ENCODE data around the gene STK35. TPM values are rescaled to one million over a fixed set of nuclear protein-coding genes. Genes with fewer than 3 reads are reported as not detected.
A peak's percentile ranks its signal among the peaks of the same experiment; 100 is the strongest.

Gene STK35
- polyA plus RNA-seq, 3 donors, result 1.2 to 9.3 (median 2.0) TPM

GRCh38 chr20:2133318-2134183, 31.9 kb downstream of the STK35 start:
- peaks cover 18% of the 10 kb centered on the region for H3K4me1 Mint-ChIP-seq

GRCh38 chr20:2135013-2135412, 33.4 kb downstream of the STK35 start:
- peaks cover 42% of the 10 kb centered on the region for H3K79me2 ChIP-seq (ENCODE audit: insufficient read depth, low read length)
- no peak overlapping the region for H3K27ac ChIP-seq (ENCODE audit: low read depth in 1 of 2, low read length in 2 of 2)
- no peak for TF ChIP-seq CTCF (IDR thresholded peaks at IDR 0.05)
- no peaks in the 10 kb centered on the region for H3K27me3 ChIP-seq (ENCODE audit: control insufficient read depth in 2 of 2, insufficient read depth in 2 of 2, low read length in 2 of 2)
- Mint-ChIP-seq H3K27me3 (ENCODE audit: low read depth in 3 of 3) (peaks cover 0 to 1% (median 0%) of the 10 kb centered on the region in 3 donors), H3K36me3 (peaks cover 17 to 27% of the 10 kb centered on the region in 2 donors), H3K27ac (no peak overlapping the region), H3K4me3 (no peak overlapping the region), H3K4me1 (peaks cover 12% of the 10 kb centered on the region), H3K9me3 (peaks cover 0 to 2% (median 0%) of the 10 kb centered on the region in 7 donors)
- H3K4me1 ChIP-seq (ENCODE audit: control insufficient read depth in 1 of 2, insufficient read depth in 2 of 2, low read length in 2 of 2), result no peaks in the 10 kb centered on the region
- H3K4me2 ChIP-seq (replicated peaks; ENCODE audit: extremely low read depth, low read length, poor library complexity, severe bottlenecking), result no peak overlapping the region
- DNase-seq, result no peak
- H3K9ac ChIP-seq (ENCODE audit: insufficient read depth, low read length, poor library complexity, severe bottlenecking), result no peak overlapping the region
- 86% methylated on average over 1 of the region's 4 CpGs for WGBS (ENCODE audit: insufficient coverage)
- no peak overlapping the region for H2AFZ ChIP-seq (ENCODE audit: insufficient read depth, low read depth, low read length, poor library complexity, severe bottlenecking)
- intact Hi-C loops (cut with micrococcal nuclease), result no loop called here
- no peaks in the 10 kb centered on the region for H3K9me3 ChIP-seq (replicated peaks in 1 of 2; ENCODE audit: control insufficient read depth in 1 of 2, insufficient read depth in 1 of 2, low read length in 2 of 2)
- no peak overlapping the region for H3K4me3 ChIP-seq (replicated peaks in 1 of 3; ENCODE audit: low read depth in 2 of 3, low read length in 3 of 3)
- H3K36me3 ChIP-seq (replicated peaks in 1 of 2; ENCODE audit: control insufficient read depth in 1 of 2, insufficient read depth in 2 of 2, low read length in 2 of 2), result peaks cover 0 to 38% of the 10 kb centered on the region in 2 donors
- H4K20me1 ChIP-seq (ENCODE audit: insufficient read depth, low read length), result peaks cover 98% of the 10 kb centered on the region

More at GRCh38 chr20:2133318-2134183, 31.9 kb downstream of the STK35 start:
- intact Hi-C loops (cut with micrococcal nuclease), result no loop called here
- H3K27me3 ChIP-seq (ENCODE audit: control insufficient read depth in 2 of 2, insufficient read depth in 2 of 2, low read length in 2 of 2), result no peaks in the 10 kb centered on the region
- H4K20me1 ChIP-seq (ENCODE audit: insufficient read depth, low read length), result peaks cover 99% of the 10 kb centered on the region
- no peak overlapping the region for H3K9ac ChIP-seq (ENCODE audit: insufficient read depth, low read length, poor library complexity, severe bottlenecking)
- H3K4me2 ChIP-seq (replicated peaks; ENCODE audit: extremely low read depth, low read length, poor library complexity, severe bottlenecking), result no peak overlapping the region
- peak overlapping the region in 3 of 7 donors; percentile 1 to 65 (median 59) for H3K27ac Mint-ChIP-seq
- no peak for TF ChIP-seq CTCF (IDR thresholded peaks at IDR 0.05)
- DNase-seq, result no peak
- H3K9me3 Mint-ChIP-seq, result peaks cover 0 to 2% (median 0%) of the 10 kb centered on the region in 7 donors
- H2AFZ ChIP-seq (ENCODE audit: insufficient read depth, low read depth, low read length, poor library complexity, severe bottlenecking), result no peak overlapping the region
- H3K9me3 ChIP-seq (replicated peaks in 1 of 2; ENCODE audit: control insufficient read depth in 1 of 2, insufficient read depth in 1 of 2, low read length in 2 of 2), result no peaks in the 10 kb centered on the region
- peaks cover 54% of the 10 kb centered on the region for H3K79me2 ChIP-seq (ENCODE audit: insufficient read depth, low read length)
- 84% methylated on average over 6 of the region's 9 CpGs for WGBS (ENCODE audit: insufficient coverage)
- peaks cover 21 to 27% of the 10 kb centered on the region in 2 donors for H3K36me3 Mint-ChIP-seq
- H3K4me1 ChIP-seq (ENCODE audit: control insufficient read depth in 1 of 2, insufficient read depth in 2 of 2, low read length in 2 of 2), result no peaks in the 10 kb centered on the region
- H3K27ac ChIP-seq (ENCODE audit: low read depth in 1 of 2, low read length in 2 of 2), result no peak overlapping the region
- H3K36me3 ChIP-seq (replicated peaks in 1 of 2; ENCODE audit: control insufficient read depth in 1 of 2, insufficient read depth in 2 of 2, low read length in 2 of 2), result peaks cover under 1 to 34% of the 10 kb centered on the region in 2 donors
- no peak overlapping the region for H3K4me3 ChIP-seq (replicated peaks in 1 of 3; ENCODE audit: low read depth in 2 of 3, low read length in 3 of 3)
- peaks cover 0 to under 1% (median 0%) of the 10 kb centered on the region in 3 donors for H3K27me3 Mint-ChIP-seq (ENCODE audit: low read depth in 3 of 3)
- H3K4me3 Mint-ChIP-seq, result no peak overlapping the region
